Measurements from ENCODE around the gene MAP1A. TPM values are rescaled to one million over a fixed set of nuclear protein-coding genes. Genes with fewer than 3 reads are reported as not detected.
"Not testable (repeated sequence)": the region's sequence is repeated elsewhere in the genome, so short reads cannot be mapped to it uniquely, and the experiment has no call there.

The MAP1A gene
- polyA plus RNA-seq, 3 donors, result 7.7 to 9.6 (median 8.2) TPM

GRCh38 chr15:43529141-43529540 is 11.7 kb downstream of the MAP1A start:
- DNase-seq, result no peak

GRCh38 chr15:43529587-43530345 is 12.4 kb downstream of the MAP1A start:
- DNase-seq, result no peak

GRCh38 chr15:43531018-43531670 is 13.7 kb downstream of the MAP1A start:
- DNase-seq, result no peak

GRCh38 chr15:43532826-43533225 is 15.4 kb downstream of the MAP1A start:
- not testable (repeated sequence) for DNase-seq

GRCh38 chr15:43534897-43535296 is 17.5 kb downstream of the MAP1A start:
- no peak for DNase-seq

- DNase-seq, result no peak
Observed at GRCh38 chr15:43538091-43538490, 20.7 kb downstream of the MAP1A start.

GRCh38 chr15:43541785-43542184 is 24.4 kb downstream of the MAP1A start:
- DNase-seq, result no peak

GRCh38 chr15:43544266-43544665 is 26.9 kb downstream of the MAP1A start:
- DNase-seq, result no peak

- no peak for DNase-seq
Observed at GRCh38 chr15:43545426-43545825, 28.0 kb downstream of the MAP1A start.

- no peak for DNase-seq
Observed at GRCh38 chr15:43547539-43547938, 30.1 kb downstream of the MAP1A start.

GRCh38 chr15:43550527-43551363 is 33.3 kb downstream of the MAP1A start:
- DNase-seq, result no peak

- DNase-seq, result no peak
Observed at GRCh38 chr15:43552256-43552655, 34.8 kb downstream of the MAP1A start.

- DNase-seq, result no peak
Observed at GRCh38 chr15:43552986-43553385, 35.6 kb downstream of the MAP1A start.

- not testable (repeated sequence) for DNase-seq
Observed at GRCh38 chr15:43562753-43563152, 45.3 kb downstream of the MAP1A start.

GRCh38 chr15:43563793-43564192 is 46.4 kb downstream of the MAP1A start:
- DNase-seq, result not testable (repeated sequence)

GRCh38 chr15:43566615-43567014 is 49.2 kb downstream of the MAP1A start:
- not testable (repeated sequence) for DNase-seq

GRCh38 chr15:43574607-43575006 is 57.2 kb downstream of the MAP1A start:
- DNase-seq, result not testable (repeated sequence)

Other genes with a start within 250 kb of the MAP1A start
- gene TGM7, start 215.4 kb upstream of the MAP1A start, polyA plus RNA-seq (ENCODE audit: insufficient read length in 3 of 3), result under 1 TPM in 1 of 3 donors, not detected in 2; 0.09 TPM
- 10 to 100 TPM; 11.5 to 14.4 (median 12.7) TPM for gene LCMT2, start 187.0 kb upstream of the MAP1A start, polyA plus RNA-seq (ENCODE audit: insufficient read length in 3 of 3)
- gene ZSCAN29, start 146.6 kb upstream of the MAP1A start, polyA plus RNA-seq (ENCODE audit: insufficient read length in 3 of 3), result 10 to 100 TPM; 23.3 to 36.4 (median 36.4) TPM
- gene TUBGCP4, start 146.5 kb upstream of the MAP1A start, polyA plus RNA-seq (ENCODE audit: insufficient read length in 3 of 3), result 10 to 100 TPM; 23.7 to 35.0 (median 31.5) TPM
- 100 to 1,000 TPM in 1 of 3 donors, 10 to 100 TPM in 2; 69.5 to 116 (median 99.3) TPM for gene TP53BP1, start 24.5 kb upstream of the MAP1A start, polyA plus RNA-seq (ENCODE audit: insufficient read length in 3 of 3)
- 10 to 100 TPM; 21.1 to 41.8 (median 36.1) TPM for gene PPIP5K1, start 72.6 kb downstream of the MAP1A start, polyA plus RNA-seq (ENCODE audit: insufficient read length in 3 of 3)
- gene CKMT1B, start 76.4 kb downstream of the MAP1A start, polyA plus RNA-seq (ENCODE audit: insufficient read length in 3 of 3), result 1 to 10 TPM; 2.2 to 3.4 (median 3.2) TPM
- 1 to 10 TPM in 2 of 3 donors, under 1 TPM in 1; 0.63 to 1.8 (median 1.2) TPM for gene STRC, start 101.2 kb downstream of the MAP1A start, polyA plus RNA-seq (ENCODE audit: insufficient read length in 3 of 3)
- gene CATSPER2, start 131.2 kb downstream of the MAP1A start, polyA plus RNA-seq (ENCODE audit: insufficient read length in 3 of 3), result 10 to 100 TPM in 1 of 3 donors, 1 to 10 TPM in 2; 3.3 to 13.3 (median 9.4) TPM
- 1 to 10 TPM; 2.6 to 3.5 (median 3.3) TPM for gene CKMT1A, start 176.3 kb downstream of the MAP1A start, polyA plus RNA-seq (ENCODE audit: insufficient read length in 3 of 3)
- gene PDIA3, start 228.8 kb downstream of the MAP1A start, polyA plus RNA-seq (ENCODE audit: insufficient read length in 3 of 3), result 100 to 1,000 TPM; 489 to 632 (median 518) TPM